GM12864 (cell line): ENCODE results near the gene AKAP13.

Experiments used
- DNase-seq: peaks from one replicate; pipeline ENCODE4 v3.0.0-alpha.2; 2011; ENCODE audit warnings: low read depth
- H3K4me3 ChIP-seq: 2 replicates; pipeline ENCODE4 v1.5.1; 2011; ENCODE audit warnings: mild to moderate bottlenecking, low read depth, low read length, control low read depth
- CTCF ChIP-seq: IDR thresholded peaks from 2 replicates; pipeline ENCODE4 v1.5.1; 2011; ENCODE audit warnings: low read depth, mild to moderate bottlenecking, moderate library complexity, low read length, control low read depth, inconsistent platforms; ENCODE audit errors: missing control alignments

The AKAP13 gene

GRCh38 chr15:85722374-85723152, 342.2 kb downstream of the AKAP13 start:
- TF ChIP-seq CTCF, result no peak
- no peak for DNase-seq
- H3K4me3 ChIP-seq, result no peak overlapping the region

- DNase-seq, result no peak
- H3K4me3 ChIP-seq, result no peak overlapping the region
- TF ChIP-seq CTCF, result no peak
Measured at GRCh38 chr15:85723960-85724945, 343.9 kb downstream of the AKAP13 start.

GRCh38 chr15:85725019-85725418, 344.6 kb downstream of the AKAP13 start:
- no peak overlapping the region for H3K4me3 ChIP-seq
- TF ChIP-seq CTCF, result no peak
- no peak for DNase-seq

- TF ChIP-seq CTCF, result no peak
- no peak overlapping the region for H3K4me3 ChIP-seq
- no peak for DNase-seq
Measured at GRCh38 chr15:85725564-85725963, 345.2 kb downstream of the AKAP13 start.

GRCh38 chr15:85726454-85726853, 346.1 kb downstream of the AKAP13 start:
- DNase-seq, result no peak
- TF ChIP-seq CTCF, result no peak
- no peak overlapping the region for H3K4me3 ChIP-seq

- no peak for TF ChIP-seq CTCF
- DNase-seq, result no peak
- no peak overlapping the region for H3K4me3 ChIP-seq
Measured at GRCh38 chr15:85727068-85727467, 346.7 kb downstream of the AKAP13 start.
